ENCODE measurements around the gene TMEM258.

The TMEM258 gene

DNA sequence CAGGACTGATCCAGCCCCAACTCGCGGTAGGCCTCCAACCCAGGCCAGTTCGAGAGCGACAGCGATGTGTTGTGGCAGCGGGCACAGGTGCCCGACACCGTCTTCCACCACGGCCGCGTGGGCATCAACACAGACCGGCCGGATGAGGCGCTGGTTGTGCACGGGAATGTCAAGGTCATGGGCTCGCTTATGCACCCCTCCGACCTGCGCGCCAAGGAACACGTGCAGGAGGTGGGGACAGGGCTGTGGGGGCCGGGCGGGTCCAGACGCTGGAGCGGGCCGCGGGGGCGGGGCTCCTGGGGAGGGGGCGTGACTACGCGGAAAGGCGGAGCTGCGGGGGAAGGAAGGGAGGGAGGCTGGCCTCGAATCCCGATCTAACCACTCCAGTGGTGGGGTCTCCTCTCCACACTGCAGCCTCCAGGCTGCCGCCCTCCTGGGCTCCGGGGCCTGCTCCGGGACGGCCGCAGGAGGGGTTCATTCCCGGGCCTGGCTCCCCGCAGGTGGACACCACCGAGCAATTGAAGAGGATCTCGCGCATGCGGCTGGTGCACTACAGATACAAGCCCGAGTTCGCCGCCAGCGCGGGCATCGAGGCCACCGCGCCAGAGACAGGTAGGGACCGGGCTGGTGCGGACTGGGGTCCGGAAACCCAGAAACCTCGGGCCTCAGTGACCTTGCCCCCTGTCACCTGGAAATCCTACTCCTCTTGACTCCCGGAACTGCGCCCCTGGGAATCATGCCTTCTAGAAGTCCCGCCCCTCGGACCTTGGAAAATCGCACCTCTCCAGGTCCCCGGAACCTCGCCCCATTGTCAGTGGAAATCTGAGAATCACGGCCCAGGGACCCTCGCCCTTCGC lies 14.9 kb downstream of the TMEM258 start:
- H3K4me3 ChIP-seq (ENCODE audit: low read depth, low read length), result no peak overlapping the region

DNA sequence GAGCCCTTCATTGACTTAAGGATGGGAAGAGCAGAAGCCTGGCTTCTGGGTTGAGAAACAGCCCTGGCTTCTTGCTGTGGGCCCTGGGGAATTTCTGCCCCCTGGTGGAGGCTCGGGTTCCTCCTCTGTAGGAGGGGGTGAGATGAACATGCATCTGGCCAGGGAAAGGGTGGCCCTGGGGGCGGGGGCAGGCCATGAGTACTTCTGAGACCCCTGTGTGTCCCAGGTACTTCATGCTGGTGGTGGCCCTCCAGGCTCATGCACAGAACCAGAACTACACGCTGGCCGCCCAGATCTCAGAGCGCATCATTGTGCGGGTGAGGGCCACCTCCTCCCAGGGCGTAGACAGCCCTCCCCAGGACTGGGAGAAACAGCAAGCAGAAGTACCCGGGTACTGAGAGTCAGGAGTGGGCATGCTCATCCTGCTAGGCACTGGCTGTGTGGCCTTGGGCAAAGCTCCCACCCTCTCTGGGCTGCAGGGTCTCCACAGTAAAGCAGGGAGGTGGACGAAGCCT lies 15.8 kb downstream of the TMEM258 start:
- H3K4me3 ChIP-seq (ENCODE audit: low read depth, low read length), result no peak overlapping the region

DNA sequence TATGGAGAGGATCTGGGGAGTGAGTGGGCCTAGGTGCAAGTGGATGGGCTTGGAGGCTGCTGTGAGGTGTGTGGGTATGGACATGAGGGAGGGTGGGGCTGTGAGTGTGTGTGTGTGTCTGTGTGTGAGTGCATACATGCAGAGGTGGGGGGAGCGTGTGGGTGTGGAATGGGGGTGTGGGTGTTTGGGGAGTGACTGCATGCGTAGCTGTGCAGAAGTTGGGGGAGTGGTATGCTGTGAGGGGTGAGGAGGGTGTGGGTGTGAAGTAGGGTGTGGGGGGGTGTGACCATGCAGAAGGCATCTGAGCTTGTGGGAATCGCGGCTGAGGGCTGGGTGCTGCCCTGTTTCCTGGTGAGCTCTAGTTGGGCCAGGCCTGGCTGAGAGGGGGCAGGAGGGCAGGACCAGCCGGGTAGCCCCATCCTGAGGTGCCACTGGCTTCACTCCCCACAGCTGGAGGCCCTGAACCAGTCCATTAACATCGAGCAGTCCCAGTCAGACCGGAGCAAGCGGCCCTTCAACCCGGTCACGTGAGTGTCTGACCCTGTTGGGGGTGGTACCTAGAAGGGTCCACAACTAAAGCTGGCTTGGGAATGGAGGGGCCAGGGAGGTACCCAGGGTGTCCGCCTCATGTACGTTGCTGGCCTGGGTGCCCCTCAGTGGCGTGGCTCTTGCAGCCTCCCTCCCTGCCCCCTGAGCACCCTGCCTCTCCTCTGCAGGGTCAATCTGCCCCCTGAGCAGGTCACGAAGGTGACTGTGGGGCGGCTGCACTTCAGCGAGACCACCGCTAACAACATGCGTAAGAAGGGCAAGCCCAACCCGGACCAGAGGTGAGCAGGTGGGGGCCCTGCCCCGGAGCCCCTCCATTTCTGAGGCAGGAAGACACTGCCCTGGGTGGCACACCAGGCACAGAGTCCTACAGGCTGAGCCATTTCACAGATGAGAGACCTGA lies 16.5 kb downstream of the TMEM258 start:
- no peak overlapping the region for H3K4me3 ChIP-seq (ENCODE audit: low read depth, low read length)

DNA sequence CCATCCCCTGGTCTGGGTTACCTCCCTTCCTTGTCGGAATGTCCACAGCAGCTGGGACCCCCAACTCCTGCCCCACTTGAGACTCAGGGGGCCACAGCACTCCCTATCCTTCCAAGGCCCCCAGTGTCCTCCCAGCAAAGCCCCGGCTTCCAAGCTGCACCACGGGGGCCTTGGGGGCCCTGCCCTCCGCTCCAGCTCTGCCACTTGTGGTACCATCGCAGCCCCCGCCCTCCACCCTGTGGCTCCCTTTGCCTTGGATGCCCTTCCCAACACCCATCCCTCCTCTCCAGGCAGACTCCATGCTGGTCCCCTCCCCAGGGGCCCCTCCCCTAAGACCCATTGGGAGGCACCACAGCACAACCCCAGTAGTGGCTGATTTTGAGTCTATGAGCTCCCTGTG lies 17.3 kb downstream of the TMEM258 start:
- H3K4me3 ChIP-seq (ENCODE audit: low read depth, low read length), result no peak overlapping the region

DNA sequence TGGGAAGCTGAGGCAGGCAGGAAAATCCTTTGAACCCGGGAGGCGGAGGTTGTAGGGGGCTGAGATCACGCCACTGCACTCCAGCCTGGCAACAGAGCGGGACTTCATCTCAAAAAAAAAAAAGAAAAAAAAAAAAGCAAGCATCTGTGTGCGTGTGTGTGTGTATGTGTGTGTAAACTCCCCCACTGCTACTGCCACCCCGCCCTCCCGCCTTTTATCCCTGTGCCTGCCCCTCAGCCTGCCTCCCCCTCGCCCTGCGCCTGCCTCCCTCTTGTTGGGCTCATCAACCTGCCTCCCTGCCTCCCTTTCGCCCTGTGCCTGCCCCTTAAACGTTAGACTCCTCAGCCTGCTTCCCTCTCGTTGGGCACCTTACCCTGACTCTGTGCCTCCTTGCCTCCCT lies 18.0 kb downstream of the TMEM258 start:
- H3K4me3 ChIP-seq (ENCODE audit: low read depth, low read length), result no peak overlapping the region

DNA sequence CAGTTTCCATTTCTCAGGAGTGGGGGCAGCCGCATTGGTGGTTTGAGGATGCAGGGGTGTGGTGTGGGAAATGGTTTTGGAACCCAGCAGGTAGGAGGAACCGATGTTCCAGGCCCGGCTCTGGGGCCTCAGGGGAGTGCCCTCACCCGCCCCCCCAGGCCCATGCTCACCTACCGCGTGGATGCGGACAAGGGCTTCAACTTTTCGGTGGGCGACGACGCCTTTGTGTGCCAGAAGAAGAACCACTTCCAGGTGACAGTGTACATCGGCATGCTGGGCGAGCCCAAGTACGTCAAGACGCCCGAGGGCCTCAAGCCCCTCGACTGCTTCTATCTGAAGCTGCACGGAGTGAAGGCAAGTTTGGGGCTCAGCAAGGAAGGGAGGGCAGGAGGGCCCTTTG lies 18.6 kb downstream of the TMEM258 start:
- H3K4me3 ChIP-seq (ENCODE audit: low read depth, low read length), result no peak overlapping the region

DNA sequence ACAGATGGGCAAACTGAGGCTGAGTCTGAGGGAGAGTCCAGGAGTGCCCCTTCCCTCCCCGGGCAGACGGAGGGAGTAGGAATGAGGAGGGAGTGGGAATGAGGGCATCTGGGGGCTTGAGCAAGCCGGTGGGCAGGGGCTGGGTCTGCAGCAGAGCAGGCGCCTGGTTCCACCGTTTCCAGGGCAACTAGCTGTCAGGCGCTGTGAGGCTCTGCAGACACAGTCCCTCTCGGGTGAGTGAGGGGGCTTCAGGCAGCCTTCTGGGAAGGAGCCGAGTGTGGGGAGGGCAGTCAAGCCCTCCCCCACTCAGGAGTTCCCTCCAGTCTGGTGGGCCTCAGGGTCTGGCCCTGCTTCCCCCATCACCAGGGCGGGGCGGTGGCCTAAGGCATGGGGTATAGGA lies 19.0 kb downstream of the TMEM258 start:
- no peak overlapping the region for H3K4me3 ChIP-seq (ENCODE audit: low read depth, low read length)

DNA sequence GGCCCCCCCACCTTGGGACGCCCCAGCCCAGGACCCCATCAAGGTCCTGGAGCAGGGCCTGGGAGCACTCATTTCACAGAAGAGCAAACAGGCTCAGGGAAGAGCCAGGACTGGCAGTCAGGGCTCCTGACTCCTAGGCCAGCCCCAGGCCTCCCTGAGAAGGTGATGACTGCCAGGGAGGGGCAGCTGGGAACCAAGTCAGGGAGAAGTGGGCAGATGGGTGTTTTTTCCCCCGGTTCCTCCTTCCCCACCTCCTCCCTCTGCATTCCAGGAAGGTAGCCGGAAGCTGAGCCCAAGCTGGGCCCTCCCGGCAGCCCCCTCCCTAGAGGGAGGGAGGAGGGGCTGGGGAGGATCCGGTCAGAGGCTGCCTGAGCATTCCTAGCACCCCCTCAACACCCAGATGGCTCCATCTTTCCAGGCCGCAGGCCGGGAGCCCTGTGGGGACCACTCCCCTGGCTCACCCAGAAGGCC lies 20.4 kb downstream of the TMEM258 start:
- H3K4me3 ChIP-seq (ENCODE audit: low read depth, low read length), result no peak overlapping the region

DNA sequence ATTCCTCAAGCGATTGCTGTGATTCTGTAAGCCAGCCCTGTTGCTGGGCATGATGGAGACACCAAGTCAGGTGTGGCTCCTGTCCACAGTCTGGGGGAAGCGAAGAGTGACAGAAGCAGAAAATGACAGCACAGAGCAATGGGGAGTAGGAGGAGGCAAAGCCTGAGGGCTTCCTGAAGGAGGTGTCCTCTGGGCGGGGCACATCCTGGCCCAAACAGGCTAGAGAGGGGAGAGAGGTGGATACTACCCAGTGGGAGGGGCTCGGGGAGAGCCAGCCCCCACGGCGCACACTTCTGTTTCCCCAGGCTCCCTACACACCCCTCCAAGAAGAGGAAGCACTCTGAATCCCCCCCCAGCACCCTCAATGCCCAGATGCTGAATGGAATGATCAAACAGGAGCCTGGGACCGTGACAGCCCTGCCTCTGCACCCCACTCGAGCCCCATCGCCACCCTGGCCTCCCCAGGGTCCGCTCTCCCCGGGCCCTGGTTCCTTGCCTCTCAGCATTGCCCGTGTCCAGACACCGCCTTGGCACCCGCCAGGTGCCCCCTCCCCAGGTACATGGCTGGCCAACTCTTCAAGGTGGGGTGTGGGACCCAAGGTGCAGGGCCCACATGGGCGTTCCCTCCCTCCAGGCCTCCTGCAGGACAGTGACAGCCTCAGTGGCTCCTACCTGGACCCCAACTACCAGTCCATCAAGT lies 21.1 kb downstream of the TMEM258 start:
- no peak overlapping the region for H3K4me3 ChIP-seq (ENCODE audit: low read depth, low read length)

DNA sequence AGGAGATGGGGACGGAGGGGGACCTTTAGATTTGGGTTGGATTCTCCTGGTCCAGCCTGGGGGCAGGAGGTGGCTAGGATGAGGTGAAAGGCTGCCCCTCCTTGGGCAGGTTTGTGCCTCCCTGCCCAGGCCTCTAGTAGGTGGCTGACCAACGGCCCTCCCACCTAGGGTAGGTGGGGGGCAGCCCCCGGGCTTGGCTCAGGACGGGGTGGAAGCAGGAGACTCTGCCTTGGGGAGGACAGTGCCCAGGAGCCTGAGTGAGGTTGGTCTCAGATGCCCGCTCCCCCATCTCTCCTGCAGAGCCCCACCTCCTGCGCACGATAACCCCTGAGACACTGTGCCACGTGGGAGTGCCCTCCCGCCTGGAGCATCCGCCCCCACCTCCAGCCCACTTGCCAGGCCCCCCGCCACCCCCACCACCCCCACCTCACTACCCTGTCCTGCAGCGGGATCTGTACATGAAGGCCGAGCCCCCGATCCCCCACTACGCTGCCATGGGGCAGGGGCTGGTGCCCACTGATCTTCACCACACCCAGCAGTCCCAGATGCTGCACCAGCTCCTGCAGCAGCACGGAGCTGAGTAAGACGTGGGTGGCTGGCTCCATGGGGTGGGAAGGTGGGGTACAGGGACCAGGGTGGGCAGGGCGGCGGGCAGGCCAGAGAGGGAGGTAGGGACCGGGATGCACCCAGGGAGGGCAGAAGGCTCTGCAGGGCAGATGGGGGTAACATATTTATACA lies 22.3 kb downstream of the TMEM258 start:
- H3K4me3 ChIP-seq (ENCODE audit: low read depth, low read length), result no peak overlapping the region

DNA sequence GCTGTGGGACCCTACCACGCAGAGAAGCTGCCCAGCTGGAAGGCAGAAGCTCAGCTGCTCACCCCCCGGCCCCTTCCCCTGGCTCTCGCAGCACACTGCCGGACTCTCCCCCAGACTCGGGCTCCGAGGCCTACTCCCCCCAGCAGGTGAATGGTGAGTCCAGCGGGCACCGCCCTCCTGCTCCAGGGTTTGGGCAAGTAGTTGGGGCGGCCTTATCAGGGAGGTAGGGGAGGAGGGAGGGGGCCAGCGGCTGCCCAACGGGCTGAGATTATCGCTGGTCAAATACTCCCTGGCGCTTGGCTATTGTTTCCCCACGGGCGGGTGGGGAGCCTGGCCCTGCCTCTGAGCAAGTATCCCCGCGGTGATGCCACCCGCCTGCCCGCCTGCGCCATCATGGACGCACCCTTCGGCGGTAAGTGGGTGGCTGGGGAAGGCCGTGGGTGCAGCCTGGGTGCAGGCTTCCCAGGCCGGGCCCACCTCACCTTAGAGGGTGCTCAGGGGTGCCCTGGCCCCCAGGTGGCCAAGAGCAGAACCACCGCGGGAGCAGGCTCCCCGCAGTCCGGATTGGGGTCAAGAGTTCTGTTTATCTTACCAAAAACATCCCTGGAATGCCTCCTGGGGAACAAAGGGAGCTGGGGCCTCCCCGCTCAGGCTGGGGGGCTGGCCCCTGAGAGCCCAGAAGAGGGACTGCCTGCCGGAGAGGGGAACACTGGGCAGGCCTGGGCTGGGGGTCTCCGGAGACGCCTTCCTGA lies 23.1 kb downstream of the TMEM258 start:
- H3K4me3 ChIP-seq (ENCODE audit: low read depth, low read length), result no peak overlapping the region

DNA sequence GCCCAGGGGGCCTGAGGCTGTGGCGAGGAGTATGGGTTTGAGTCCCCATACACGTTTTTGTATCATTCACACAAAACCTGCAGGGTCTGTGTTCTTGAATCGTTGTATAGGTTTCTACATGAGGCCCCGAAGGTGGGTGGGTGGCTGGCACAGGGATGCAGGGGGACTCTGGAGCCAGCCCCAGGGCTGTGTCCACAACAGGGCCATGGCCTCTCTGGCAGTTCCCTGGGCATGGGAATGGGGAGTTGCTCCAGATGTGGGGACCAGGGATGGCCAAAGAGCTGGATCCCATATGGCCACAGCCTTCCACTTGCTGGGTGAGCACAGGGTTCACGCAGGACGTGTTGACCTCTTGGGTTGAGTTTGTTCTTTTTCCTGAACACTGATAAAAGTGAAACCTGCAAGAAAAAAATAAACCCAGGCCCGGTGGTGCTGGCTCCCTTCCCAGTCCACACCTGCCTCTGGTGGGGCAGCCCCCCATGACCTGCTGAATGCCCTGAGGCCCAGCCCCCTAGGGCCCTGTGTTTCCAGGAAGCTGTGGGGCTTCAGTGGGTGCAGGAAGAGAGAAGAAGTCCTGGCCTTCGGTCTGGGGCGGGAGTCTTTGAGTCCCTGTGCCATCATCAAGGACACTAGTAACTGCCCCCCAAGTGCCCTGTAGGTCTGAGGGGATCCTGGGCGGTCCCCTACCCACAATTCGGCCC lies 23.9 kb downstream of the TMEM258 start:
- H3K4me3 ChIP-seq (ENCODE audit: low read depth, low read length), result no peak overlapping the region

DNA sequence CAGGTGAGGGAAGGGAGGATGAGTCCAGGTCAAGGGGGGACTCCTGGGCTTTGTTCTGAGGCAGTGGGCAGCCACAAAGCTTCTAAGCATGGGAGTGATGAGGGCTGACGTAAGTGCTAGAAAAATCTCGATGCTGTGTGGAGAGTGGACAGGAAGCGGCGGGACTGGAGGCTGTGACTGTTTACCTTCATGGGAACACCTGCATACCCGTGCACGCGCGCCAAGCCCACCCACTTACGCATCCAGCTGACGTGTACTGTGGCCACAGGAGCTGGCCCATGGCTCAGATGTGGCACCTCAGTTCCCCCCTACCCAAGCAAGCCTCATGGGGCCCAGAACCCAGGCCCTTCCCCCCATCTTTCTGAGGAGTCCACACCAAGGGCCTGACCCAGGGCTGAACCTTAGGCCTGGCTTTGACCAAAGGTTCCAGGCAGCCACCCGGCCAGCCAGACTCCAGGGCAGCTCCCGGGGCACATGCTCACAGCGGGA lies 26.0 kb downstream of the TMEM258 start:
- no peak overlapping the region for H3K4me3 ChIP-seq (ENCODE audit: low read depth, low read length)

DNA sequence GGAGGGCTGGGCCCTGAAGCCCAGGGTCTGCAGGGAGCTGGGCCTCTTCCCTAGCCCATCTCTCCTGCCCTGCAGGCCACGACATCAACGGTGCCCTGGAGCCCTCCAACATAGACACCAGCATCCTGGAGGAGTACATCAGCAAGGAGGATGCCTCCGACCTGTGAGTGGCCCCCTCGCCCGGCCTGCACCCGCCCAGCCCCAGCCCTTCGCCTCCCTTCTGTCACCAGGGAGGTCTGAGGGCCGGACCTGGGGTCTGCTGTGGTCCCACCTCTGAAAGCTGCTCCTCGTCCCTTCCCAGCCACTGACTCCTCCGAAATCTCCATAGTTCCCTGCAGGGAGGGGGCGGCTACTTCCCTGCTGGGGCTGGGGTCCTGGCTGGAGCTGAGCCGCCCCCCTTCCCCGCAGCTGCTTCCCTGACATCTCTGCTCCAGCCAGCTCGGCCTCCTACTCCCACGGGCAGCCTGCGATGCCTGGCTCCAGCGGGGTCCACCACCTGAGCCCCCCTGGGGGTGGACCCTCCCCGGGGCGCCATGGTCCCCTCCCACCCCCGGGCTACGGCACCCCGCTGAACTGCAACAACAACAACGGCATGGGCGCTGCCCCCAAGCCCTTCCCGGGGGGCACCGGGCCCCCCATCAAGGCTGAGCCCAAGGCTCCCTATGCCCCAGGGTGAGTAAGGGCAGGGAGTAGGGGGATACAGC lies 26.7 kb downstream of the TMEM258 start:
- H3K4me3 ChIP-seq (ENCODE audit: low read depth, low read length), result no peak overlapping the region

DNA sequence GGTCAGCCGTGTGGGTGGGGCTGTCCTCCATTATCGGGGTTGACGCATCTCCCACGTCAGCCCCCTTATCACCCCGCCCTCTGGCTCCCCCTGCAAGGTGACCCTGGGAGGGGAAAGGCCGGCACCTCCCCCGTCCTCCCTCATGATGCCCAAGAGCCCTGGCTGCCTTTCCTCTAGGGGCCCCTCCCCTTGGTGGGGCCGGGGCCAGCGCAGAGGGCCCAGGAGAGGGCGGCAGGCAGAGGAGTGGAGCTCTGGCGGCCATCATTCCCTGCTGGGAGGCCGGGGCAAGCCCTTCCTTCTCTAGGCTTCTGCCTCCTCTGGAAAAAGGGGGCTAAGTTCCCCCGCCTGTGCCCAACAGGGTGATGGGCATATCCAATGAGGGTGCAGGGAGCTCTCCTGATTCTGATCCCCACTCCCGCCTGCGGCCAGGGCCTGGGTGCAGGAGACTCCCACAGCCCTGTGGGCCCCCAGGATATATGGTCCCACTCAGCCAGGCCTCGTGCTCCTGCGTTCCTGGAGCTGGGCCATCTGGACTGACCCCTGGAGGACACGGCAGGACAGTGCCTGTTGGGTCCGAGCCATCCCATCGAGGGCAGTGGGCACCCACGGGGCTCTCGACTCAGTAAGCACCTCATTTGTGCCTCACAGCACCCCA lies 27.7 kb downstream of the TMEM258 start:
- H3K4me3 ChIP-seq (ENCODE audit: low read depth, low read length), result no peak overlapping the region

DNA sequence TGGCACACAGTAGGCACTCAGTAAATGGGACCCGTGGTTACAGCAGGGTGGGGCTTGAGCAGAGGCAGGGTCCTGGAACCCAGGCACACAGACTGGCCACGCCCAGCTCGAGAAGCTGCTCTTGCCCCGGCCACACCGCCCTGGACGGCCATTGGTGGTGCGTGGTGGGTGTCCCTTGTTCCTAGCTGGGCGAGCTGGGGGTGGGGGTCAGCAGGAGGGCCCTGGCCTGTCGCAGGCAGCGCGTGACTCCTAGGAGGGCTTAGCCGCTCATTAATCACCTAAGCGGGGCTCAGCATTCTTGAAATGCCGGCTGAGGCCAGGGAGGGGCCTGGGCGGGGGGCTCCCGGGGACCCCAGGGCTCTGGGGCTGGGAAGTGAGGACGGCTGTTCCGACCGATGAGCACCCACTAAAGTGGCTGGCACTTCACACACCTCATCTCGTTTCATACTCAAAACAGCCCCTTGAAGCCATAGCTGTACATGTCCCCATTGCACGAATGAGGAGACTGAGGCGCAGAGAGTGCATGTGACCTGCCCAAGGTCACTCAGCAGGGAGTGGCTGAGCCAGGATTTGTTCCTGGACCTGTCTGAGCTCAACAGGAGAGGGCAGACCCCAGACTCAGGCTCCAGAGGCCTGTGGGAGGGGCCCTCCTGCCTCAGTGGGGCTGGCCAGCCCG lies 28.3 kb downstream of the TMEM258 start:
- no peak overlapping the region for H3K4me3 ChIP-seq (ENCODE audit: low read depth, low read length)

DNA sequence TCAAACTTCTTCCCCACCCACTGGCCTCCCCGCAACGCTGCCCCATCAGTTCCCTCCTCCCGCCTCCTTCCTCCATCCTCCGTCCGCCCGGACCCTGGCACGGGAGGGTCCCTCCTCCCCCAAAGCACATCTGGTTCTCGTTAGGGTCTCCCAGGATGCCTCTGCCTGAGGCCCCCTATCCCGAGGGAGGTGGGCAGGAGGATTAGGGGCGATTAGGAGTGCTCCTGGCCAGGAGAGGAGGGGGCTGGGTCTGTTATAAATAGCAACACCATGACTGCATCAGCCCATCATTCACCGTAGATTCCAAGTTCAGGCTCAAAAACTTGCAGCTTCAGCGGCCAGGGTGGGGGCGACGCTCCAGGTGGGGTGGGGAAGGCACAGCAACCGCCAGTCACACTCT lies 29.6 kb downstream of the TMEM258 start:
- H3K4me3 ChIP-seq (ENCODE audit: low read depth, low read length), result no peak overlapping the region
